ENCODE results near the gene PDE4D. TPM values are rescaled to one million over a fixed set of nuclear protein-coding genes. Genes with fewer than 3 reads are reported as not detected.
A peak's percentile ranks its signal among the peaks of the same experiment; 100 is the strongest.

The PDE4D gene
- total and polyA plus RNA-seq, 2 experiments from 2014 or later = 21.9 to 54.2 TPM

- no peak overlapping the region for H3K27ac ChIP-seq
- no peaks in the 10 kb centered on the region for H3K4me1 ChIP-seq (ENCODE audit: low read depth)
- no peaks in the 10 kb centered on the region for H3K27me3 ChIP-seq
- DNase-seq (ENCODE audit: low read depth in 1 of 2, low spot score in 1 of 2) = peak in 1 of 2 donors; percentile 23
- H3K4me3 ChIP-seq = no peak overlapping the region
- TF ChIP-seq CTCF (IDR thresholded peaks at IDR 0.05; ENCODE audit: low read depth, low read length) = no peak
- no peaks in the 10 kb centered on the region for H3K36me3 ChIP-seq
- H3K9me3 ChIP-seq (ENCODE audit: low read depth) = no peaks in the 10 kb centered on the region
These were observed 207.7 kb downstream of the PDE4D start for GRCh38 chr5:59685793-59686192.

- peak in 1 of 2 donors; percentile 13 for DNase-seq (ENCODE audit: low read depth in 1 of 2, low spot score in 1 of 2)
- Histone ChIP-seq H3K4me1 (ENCODE audit: low read depth) (no peaks in the 10 kb centered on the region), H3K27ac (no peak overlapping the region), H3K9me3 (ENCODE audit: low read depth) (no peaks in the 10 kb centered on the region), H3K36me3 (no peaks in the 10 kb centered on the region), H3K4me3 (no peak overlapping the region), H3K27me3 (no peaks in the 10 kb centered on the region)
- no peak for TF ChIP-seq CTCF (IDR thresholded peaks at IDR 0.05; ENCODE audit: low read depth, low read length)
These were observed 208.4 kb downstream of the PDE4D start for GRCh38 chr5:59685191-59685530.

GRCh38 chr5:59684388-59685190 is 208.9 kb downstream of the PDE4D start:
- no peak for DNase-seq (ENCODE audit: low read depth in 1 of 2, low spot score in 1 of 2)
- Histone ChIP-seq H3K4me3 (no peak overlapping the region), H3K9me3 (ENCODE audit: low read depth) (no peaks in the 10 kb centered on the region), H3K27me3 (no peaks in the 10 kb centered on the region), H3K36me3 (no peaks in the 10 kb centered on the region), H3K4me1 (ENCODE audit: low read depth) (no peaks in the 10 kb centered on the region), H3K27ac (no peak overlapping the region)
- TF ChIP-seq CTCF (IDR thresholded peaks at IDR 0.05; ENCODE audit: low read depth, low read length) = no peak

GRCh38 chr5:59683311-59683710 is 210.2 kb downstream of the PDE4D start:
- Histone ChIP-seq H3K27ac (no peak overlapping the region), H3K9me3 (ENCODE audit: low read depth) (no peaks in the 10 kb centered on the region)
- no peak for TF ChIP-seq CTCF (IDR thresholded peaks at IDR 0.05; ENCODE audit: low read depth, low read length)

GRCh38 chr5:59682542-59682941 is 211.0 kb downstream of the PDE4D start:
- Histone ChIP-seq H3K4me1 (ENCODE audit: low read depth) (no peaks in the 10 kb centered on the region), H3K27me3 (no peaks in the 10 kb centered on the region), H3K36me3 (no peaks in the 10 kb centered on the region), H3K9me3 (ENCODE audit: low read depth) (no peaks in the 10 kb centered on the region), H3K27ac (no peak overlapping the region), H3K4me3 (no peak overlapping the region)
- TF ChIP-seq CTCF (IDR thresholded peaks at IDR 0.05; ENCODE audit: low read depth, low read length) = no peak
- no peak for DNase-seq (ENCODE audit: low read depth in 1 of 2, low spot score in 1 of 2)

More at GRCh38 chr5:59683311-59683710, 210.2 kb downstream of the PDE4D start:
- H3K27me3 ChIP-seq = no peaks in the 10 kb centered on the region
- DNase-seq (ENCODE audit: low read depth in 1 of 2, low spot score in 1 of 2) = no peak
- H3K4me1 ChIP-seq (ENCODE audit: low read depth) = no peaks in the 10 kb centered on the region
- no peaks in the 10 kb centered on the region for H3K36me3 ChIP-seq
- H3K4me3 ChIP-seq = no peak overlapping the region

Measured in cardiac muscle cell (in vitro differentiated cells and primary cell).